Caco-2 (cell line): ENCODE results near the gene TXNDC17. TPM values are rescaled to one million over a fixed set of nuclear protein-coding genes. Genes with fewer than 3 reads are reported as not detected.
"Not testable (repeated sequence)": the region's sequence is repeated elsewhere in the genome, so short reads cannot be mapped to it uniquely, and the experiment has no call there.

ENCODE experiments used
- BruUV-seq: library from RNA; stranded (reverse); fragments of 400-500 nt; replicated peaks from 2 replicates; lab custom pipeline; 2021; lab: Mats Ljungman, UMichigan
- CTCF ChIA-PET: fragments of 300-600 bp; sonication (Branson Sonifier 250); formaldehyde crosslinking; loops from one replicate; lab custom pipeline; 2022; ENCODE audit warnings: antibody characterized with exemption; lab: Charles Lee
- POLR2A ChIA-PET: fragments of 300-600 bp; sonication (Branson Sonifier 250); formaldehyde crosslinking; loops from one replicate; lab custom pipeline; 2022; ENCODE audit warnings: antibody characterized with exemption; lab: Charles Lee
- DNase-seq, 2 experiments: peaks; one replicate each; pipeline versions ENCODE4 v3.0.0 to v3.0.0-alpha.2; 2020 to 2022
- H3K27me3 ChIP-seq: replicated peaks from 2 replicates; pipeline ENCODE4 v1.6.0; 2011; ENCODE audit warnings: low read length; ENCODE audit not compliant: control insufficient read depth, insufficient read depth
- H3K36me3 ChIP-seq: 2 replicates; pipeline ENCODE4 v1.5.1; 2011; ENCODE audit warnings: low read length; ENCODE audit not compliant: control insufficient read depth, insufficient read depth
- H3K4me1 ChIP-seq: fragments of 250-450 bp; sonication (Bioruptor Pico); 2 replicates; pipeline ENCODE4 v1.5.1; 2020; ENCODE audit warnings: mild to moderate bottlenecking
- H3K4me3 ChIP-seq: 2 replicates; pipeline ENCODE4 v1.5.1; 2011; ENCODE audit warnings: low read depth, mild to moderate bottlenecking, control low read depth, low read length
- H3K9me3 ChIP-seq: fragments of 250-450 bp; sonication (Bioruptor Pico); 2 replicates; pipeline ENCODE4 v1.5.1; 2020; ENCODE audit warnings: mild to moderate bottlenecking, moderate library complexity
- H3K27ac Mint-ChIP-seq: one replicate; pipeline ENCODE4 v1.8.0; 2022; ENCODE audit warnings: mixed read lengths; ENCODE audit not compliant: unreplicated experiment
- H3K27me3 Mint-ChIP-seq: one replicate; pipeline ENCODE4 v1.8.0; 2022; ENCODE audit warnings: mixed read lengths; ENCODE audit not compliant: insufficient read depth, unreplicated experiment
- H3K36me3 Mint-ChIP-seq: one replicate; pipeline ENCODE4 v1.8.0; 2022; ENCODE audit warnings: mild to moderate bottlenecking, mixed read lengths; ENCODE audit not compliant: insufficient read depth, unreplicated experiment
- H3K4me1 Mint-ChIP-seq: one replicate; pipeline ENCODE4 v1.8.0; 2022; ENCODE audit warnings: low read depth, mixed read lengths; ENCODE audit not compliant: unreplicated experiment
- H3K4me3 Mint-ChIP-seq: one replicate; pipeline ENCODE4 v1.8.0; 2022; ENCODE audit warnings: mild to moderate bottlenecking, moderate library complexity, mixed read lengths; ENCODE audit not compliant: unreplicated experiment
- H3K9me3 Mint-ChIP-seq: one replicate; pipeline ENCODE4 v1.8.0; 2022; ENCODE audit warnings: mixed read lengths; ENCODE audit not compliant: unreplicated experiment
- CTCF ChIP-seq, 2 experiments: fragments of 200-600 bp in 1 of 2; IDR thresholded peaks; 1 replicate in 1 of 2; 2 replicates in 1 of 2; pipeline versions ENCODE4 v1.5.1 to v1.8.0; 2011 to 2022; ENCODE audit warnings: antibody characterized with exemption in 1 of 2, control low read depth in 1 of 2, inconsistent platforms in 1 of 2, low read depth in 1 of 2, low read length in 1 of 2, mild to moderate bottlenecking in 1 of 2, moderate library complexity in 1 of 2; ENCODE audit not compliant: insufficient read depth in 1 of 2, severe bottlenecking in 1 of 2, unreplicated experiment in 1 of 2
- intact Hi-C: fragments of 100-400 bp; cut with micrococcal nuclease; formaldehyde crosslinking; loops from one replicate; pipeline ENCODE4 v1.10.0; 2022; ENCODE audit not compliant: unreplicated experiment
- total RNA-seq: library from RNA; stranded (reverse); gene quantifications from 2 replicates; pipeline ENCODE4 v1.2.3, GENCODE V29; 2022

The TXNDC17 gene
- total RNA-seq, 1 experiment from 2014 or later, result 59.1 TPM

DNA sequence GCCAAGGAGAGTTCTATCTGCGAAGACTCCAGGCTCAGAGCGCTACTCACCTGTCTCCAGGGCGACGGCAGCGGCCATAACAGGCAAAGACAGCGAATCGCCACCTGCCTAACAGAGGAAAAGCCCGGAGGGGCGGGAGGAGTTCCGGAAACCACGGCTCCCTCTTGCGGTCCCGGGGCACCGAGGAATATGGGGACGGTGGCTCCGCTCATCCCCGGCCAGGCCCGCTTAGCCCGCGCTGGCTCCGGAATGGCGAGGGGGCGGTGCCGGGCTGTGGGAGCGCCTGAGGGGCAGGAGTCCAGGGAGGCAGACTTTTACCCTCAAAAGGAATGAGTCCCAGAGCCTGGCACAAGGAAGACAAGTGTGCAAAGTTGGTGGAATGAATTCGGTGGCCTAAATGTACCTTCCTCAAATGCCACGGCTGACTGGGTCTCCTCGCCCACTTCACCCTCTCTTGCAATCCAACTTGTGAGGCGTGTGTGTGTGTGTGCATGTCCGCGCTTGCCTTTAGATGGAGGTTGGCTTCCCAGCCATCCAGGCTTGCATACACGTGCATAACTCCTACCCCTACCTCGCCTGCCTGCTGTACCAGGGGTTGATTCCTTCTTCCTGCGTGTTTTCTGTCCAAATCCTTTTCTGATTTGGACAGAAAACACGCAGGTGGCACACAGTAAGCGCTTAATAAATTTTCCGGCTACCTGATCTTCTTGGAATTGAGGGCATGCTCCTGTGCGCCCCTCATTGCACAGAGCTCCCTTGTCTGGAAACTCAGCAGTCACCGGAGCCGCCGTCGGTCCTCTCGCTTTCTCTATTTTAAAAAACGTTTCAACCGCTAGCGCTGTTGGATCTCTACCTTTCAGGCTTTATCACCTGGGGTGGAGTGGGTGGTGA lies 14.2 kb downstream of the TXNDC17 start:
- H3K36me3 Mint-ChIP-seq, result peaks cover 8% of the 10 kb centered on the region
- H3K4me3 Mint-ChIP-seq, result no peak overlapping the region
- no peak overlapping the region for H3K27ac Mint-ChIP-seq
- TF ChIP-seq CTCF (IDR thresholded peaks at IDR 0.05; ENCODE audit: insufficient read depth in 1 of 2, low read depth in 1 of 2, low read length in 1 of 2, severe bottlenecking in 1 of 2, unreplicated experiment in 1 of 2), result no peak
- H3K27me3 Mint-ChIP-seq, result no peaks in the 10 kb centered on the region
- intact Hi-C loops, result no loop called here
- H3K9me3 Mint-ChIP-seq, result no peaks in the 10 kb centered on the region
- no peaks in the 10 kb centered on the region for H3K27me3 ChIP-seq
- POLR2A ChIA-PET, result no interaction called here
- H3K4me3 ChIP-seq, result no peak overlapping the region
- CTCF ChIA-PET, result no interaction called here
- peaks cover 10% of the 10 kb centered on the region for H3K4me1 Mint-ChIP-seq
- H3K4me1 ChIP-seq, result no peaks in the 10 kb centered on the region; the same call in 1 of the 2 replicates
- H3K9me3 ChIP-seq, result no peaks in the 10 kb centered on the region
- no peak for DNase-seq
- H3K36me3 ChIP-seq, result no peaks in the 10 kb centered on the region
- BruUV-seq, result no TSS peak

GRCh38 chr17:6655732-6656361 lies 15.0 kb downstream of the TXNDC17 start:
- DNase-seq, H3K27me3 Mint-ChIP-seq, H3K36me3 Mint-ChIP-seq, H3K9me3 Mint-ChIP-seq, intact Hi-C loops, H3K36me3 ChIP-seq, H3K27me3 ChIP-seq, H3K9me3 ChIP-seq, H3K4me3 ChIP-seq, CTCF ChIA-PET, H3K27ac Mint-ChIP-seq, BruUV-seq, H3K4me1 ChIP-seq, POLR2A ChIA-PET, H3K4me3 Mint-ChIP-seq: not testable (repeated sequence)
- H3K4me1 Mint-ChIP-seq, result peaks cover 10% of the 10 kb centered on the region

- BruUV-seq, H3K36me3 Mint-ChIP-seq, H3K4me1 ChIP-seq, CTCF ChIA-PET, H3K9me3 ChIP-seq, H3K9me3 Mint-ChIP-seq, intact Hi-C loops, H3K27me3 ChIP-seq, H3K27ac Mint-ChIP-seq, H3K36me3 ChIP-seq, H3K27me3 Mint-ChIP-seq: not testable (repeated sequence)
- DNase-seq, result peak in 1 of 2 experiments; percentile 35
- POLR2A ChIA-PET, result interaction anchor here (0.6 kb wide), 1 partner anchor 214 kb away, joined by 3 read pairs; no protein-coding TSS in a partner anchor
- H3K4me3 ChIP-seq, result peak overlapping the region; percentile 24
- peaks cover 10% of the 10 kb centered on the region for H3K4me1 Mint-ChIP-seq
- peak overlapping the region; percentile 64 for H3K4me3 Mint-ChIP-seq
Measured at GRCh38 chr17:6656797-6657632, 16.2 kb downstream of the TXNDC17 start.
